HG03520 (cell line): ENCODE data around the gene IPO9.

Source experiments
- ATAC-seq: cut with Tn5 transposase; IDR thresholded peaks from one replicate; pipeline ENCODE4 v1.9.1; 2021; ENCODE audit warnings: mild to moderate bottlenecking, moderate library complexity; ENCODE audit not compliant: unreplicated experiment

Gene IPO9

DNA sequence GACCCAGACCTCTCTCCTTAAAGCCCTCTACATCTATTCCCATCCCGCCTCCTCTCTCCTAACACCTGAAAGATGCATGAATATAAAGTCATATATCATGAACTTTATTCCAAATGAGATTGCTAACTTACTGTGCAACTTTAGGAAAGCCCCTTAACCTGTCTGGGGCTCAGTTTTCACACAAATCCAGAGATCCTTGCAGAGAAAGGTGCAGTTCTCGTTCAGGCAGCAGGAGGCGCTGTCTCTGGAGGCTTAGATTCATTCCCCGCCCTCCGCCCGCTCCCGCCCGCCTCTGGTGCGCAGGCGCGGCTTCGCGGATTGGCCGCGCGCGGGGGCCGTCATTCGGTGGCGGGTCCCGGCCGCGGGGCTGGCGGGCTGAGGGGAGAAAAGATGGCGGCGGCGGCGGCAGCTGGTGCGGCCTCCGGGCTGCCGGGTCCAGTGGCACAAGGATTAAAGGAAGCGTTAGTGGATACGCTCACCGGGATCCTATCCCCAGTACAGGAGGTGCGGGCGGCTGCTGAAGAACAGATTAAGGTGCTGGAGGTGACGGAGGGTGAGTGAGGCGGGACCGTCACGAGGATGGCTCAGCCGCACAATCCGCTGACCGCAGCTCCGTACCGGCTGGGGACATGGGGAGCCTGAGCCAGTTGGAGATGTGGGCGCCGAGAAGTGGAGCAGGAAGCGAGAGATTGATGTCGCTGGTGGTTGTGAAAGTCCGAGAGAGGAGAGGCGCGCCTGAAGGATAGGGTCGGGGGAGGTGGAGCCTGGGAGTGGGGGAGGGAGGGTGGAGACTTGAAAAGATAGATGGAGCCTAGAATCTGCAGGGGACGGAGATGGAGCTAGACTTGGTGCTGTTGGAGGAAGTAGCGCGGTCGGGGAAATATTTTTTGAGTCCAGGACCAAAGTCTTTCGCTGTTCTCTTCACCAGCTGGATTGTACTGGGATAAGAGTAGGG lies at the start of gene IPO9:
TSS of gene IPO9 (plus strand) at position 338 of the 955 bp plus-strand sequence. CDS start at position 391, 53 bp downstream.
- ATAC-seq = peak; percentile 78

DNA sequence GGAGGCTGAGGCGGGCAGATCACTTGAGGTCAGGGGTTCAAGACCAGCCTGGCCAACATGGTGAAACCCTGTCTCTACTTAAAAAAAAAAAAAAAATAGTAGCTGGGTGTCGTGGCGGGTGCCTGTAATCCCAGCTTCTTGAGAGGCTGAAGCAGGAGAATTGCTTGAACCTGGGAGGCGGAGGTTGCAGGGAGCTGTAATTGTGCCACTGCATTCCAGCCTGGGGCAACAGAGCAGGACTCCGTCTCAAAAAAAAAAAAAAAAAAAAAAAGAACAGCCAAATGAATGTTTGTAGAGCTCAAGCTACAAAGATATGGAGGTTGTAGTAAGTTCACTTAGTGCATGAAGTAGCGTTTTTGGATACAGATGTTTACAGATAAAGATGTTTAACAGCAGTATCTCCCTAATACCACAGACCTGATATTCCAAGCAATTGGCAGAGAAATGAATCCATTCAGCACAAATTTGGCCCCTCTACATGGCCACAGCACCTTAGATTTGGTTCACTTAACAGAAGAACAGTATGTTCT lies 49.5 kb upstream of the IPO9 start:
- no peak for ATAC-seq

DNA sequence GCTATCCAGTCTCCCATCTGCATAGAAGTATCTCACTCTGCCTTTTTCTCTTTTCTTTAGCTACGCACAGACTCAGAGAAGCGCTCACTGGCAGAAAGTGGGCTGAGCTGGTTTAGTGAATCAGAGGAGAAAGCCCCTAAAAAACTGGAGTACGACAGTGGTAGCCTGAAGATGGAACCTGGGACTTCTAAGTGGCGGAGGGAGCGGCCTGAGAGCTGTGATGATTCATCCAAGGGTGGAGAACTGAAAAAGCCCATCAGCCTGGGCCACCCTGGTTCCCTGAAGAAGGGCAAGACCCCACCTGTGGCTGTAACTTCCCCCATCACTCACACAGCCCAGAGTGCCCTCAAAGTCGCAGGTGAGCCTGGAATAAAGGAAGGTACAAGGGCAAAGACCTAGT lies 48.0 kb upstream of the IPO9 start:
- no peak for ATAC-seq

DNA sequence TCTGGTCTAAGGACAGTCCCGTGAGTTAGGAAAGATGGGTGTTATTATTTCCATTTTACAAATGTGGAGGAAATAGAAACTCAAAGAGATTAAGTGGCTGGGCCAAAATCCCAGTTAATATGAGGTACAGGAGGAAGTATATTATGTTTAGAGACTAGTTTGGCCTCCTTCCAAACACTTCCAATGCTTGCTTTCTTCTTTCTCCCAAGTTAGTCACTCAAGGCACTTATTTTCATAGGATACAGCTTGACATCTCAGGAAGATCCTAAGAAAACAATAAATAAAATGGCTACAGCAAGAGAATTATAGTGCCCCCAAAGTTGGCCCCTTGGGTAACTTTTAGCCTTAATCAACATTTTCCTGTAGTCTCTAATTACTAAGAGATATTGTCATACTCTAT lies 47.5 kb upstream of the IPO9 start:
- no peak for ATAC-seq

DNA sequence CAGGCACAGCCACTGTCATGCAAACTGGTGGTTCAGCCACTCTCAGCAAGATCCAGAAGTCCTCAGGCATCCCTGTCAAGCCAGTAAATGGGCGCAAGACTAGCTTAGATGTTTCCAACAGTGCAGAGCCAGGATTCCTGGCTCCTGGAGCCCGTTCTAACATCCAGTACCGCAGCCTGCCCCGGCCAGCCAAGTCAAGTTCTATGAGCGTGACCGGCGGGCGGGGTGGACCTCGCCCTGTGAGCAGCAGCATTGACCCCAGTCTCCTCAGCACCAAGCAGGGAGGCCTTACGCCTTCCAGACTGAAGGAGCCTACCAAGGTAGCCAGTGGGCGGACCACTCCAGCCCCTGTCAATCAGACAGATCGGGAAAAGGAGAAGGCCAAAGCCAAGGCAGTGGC lies 46.6 kb upstream of the IPO9 start:
- no peak for ATAC-seq

- no peak for ATAC-seq
Observed at GRCh38 chr1:201783058-201783457, 45.9 kb upstream of the IPO9 start.

DNA sequence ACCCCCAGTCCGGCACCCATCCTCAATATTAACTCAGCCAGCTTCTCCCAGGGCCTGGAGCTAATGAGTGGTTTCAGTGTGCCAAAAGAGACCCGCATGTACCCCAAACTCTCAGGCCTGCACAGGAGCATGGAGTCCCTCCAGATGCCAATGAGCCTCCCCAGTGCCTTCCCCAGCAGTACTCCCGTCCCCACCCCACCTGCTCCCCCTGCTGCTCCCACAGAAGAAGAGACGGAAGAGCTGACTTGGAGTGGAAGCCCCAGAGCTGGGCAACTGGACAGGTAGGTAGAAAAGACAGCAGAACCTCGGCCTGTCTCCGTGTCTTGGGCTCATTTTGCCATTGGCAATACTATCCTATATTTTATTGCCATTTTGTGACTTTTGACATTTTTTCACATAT lies 45.4 kb upstream of the IPO9 start:
- ATAC-seq = no peak

- no peak for ATAC-seq
Observed at GRCh38 chr1:201785291-201785690, 43.7 kb upstream of the IPO9 start.

GRCh38 chr1:201786824-201787223 lies 42.1 kb upstream of the IPO9 start:
- ATAC-seq = no peak

GRCh38 chr1:201788296-201788695 lies 40.7 kb upstream of the IPO9 start:
- ATAC-seq = no peak

DNA sequence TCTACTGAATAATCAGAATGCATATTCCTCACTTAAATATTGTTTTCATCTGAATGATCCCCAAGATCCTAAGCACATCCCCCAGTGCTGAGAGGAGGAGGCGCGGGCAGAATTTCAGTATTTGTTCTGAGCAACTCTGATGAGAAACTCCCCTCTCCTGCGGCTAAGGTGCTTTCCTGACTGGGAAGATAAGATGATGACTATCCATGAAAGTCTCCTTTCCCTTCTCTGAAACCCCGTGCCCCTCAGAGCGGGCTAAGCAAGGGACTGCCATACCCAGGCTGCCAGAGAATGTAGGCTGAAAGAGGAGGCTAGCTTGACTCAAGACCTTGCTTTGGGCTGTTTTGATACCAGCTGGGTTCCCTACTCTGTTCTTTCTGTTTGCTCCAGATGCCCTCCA lies 39.7 kb upstream of the IPO9 start:
- ATAC-seq = no peak

GRCh38 chr1:201790261-201790660 lies 38.7 kb upstream of the IPO9 start:
- ATAC-seq = no peak

DNA sequence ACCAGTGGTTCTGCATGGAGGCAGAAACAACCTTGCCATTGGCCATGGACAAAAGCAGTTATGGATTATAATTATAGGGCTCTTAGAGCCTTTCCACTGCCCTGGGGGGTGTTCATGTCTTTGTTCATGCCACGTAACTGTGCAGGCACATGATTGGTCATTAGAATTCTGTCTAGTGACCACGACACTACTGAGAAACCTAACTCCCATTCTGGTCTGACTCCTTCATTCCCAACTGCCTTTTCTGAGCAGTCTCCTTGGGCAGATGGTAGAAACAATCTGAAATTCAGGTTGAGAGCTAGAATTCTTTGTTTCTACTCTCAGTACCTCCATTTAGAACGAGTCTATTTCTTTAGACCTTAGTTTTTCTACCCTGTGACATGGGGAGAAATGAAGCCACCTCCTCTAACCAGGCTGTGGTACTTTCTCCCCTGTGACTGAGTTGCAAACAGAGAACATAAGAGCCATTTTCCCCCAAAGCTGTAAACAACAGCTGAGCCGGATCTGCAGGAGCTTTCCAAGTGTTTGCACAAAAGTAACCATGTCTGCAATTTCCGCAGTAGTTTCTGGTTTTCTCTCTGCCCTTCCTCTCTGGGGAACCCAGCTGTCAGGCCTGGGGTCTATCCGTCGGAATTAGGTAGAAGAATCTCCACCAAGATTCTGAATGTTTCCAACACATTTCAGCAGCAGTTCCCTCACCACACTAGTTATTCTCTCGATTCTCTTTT lies 37.7 kb upstream of the IPO9 start:
- ATAC-seq = no peak

DNA sequence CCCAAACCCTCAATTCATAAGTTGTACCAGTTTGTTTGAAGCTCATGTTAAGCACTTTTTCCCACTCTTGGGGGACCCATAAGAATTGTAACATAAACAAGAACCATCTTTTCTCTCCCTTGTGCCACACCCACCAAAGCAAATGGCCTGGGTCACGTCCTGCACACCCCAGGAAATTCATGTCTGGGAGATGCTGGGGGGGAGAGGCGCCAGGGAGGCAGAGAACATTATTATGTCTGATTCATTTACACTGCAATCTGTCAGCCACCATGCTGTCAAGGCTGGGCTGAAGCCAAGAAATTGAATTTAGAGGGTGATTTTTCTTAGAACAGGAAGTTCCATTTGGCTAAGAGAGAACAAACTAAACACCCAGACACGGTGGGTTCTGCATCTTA lies 37.2 kb upstream of the IPO9 start:
- no peak for ATAC-seq

DNA sequence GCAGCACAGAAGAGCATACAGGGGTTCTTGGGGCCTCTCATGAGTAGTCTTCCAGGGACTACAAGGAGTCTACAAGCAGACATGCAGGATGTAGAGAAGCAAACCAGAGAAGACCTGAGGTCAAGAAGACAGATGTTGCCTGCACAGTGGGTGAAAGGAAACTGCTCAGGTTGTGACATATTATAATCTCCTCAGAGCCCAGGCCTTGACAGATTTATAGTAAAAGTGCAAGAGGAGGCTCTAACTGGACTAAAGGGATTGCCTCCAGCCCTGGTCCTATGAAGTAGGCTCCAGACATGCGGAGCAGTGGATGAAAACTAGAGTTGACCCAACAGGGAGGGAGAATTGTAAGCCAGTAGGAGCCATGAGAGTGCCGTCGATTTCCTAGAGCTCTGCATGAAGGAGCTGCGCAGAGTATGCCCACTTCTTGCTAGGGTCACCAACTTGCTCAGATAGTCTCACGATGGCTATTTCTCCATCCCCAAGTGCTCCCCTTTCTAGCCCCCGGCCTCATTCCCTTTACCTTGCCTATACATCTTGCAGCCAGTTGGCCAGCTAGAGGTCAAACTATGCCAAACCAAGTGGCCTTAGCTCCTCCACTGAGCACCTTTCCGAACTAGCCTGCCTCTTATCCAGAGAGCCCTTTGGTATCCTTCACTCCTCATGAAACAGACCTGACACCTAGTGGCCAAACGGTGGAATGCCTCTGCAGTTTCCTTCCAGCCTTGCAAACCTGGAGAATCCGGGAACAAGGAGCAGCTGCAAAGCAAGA lies 36.2 kb upstream of the IPO9 start:
- no peak for ATAC-seq

DNA sequence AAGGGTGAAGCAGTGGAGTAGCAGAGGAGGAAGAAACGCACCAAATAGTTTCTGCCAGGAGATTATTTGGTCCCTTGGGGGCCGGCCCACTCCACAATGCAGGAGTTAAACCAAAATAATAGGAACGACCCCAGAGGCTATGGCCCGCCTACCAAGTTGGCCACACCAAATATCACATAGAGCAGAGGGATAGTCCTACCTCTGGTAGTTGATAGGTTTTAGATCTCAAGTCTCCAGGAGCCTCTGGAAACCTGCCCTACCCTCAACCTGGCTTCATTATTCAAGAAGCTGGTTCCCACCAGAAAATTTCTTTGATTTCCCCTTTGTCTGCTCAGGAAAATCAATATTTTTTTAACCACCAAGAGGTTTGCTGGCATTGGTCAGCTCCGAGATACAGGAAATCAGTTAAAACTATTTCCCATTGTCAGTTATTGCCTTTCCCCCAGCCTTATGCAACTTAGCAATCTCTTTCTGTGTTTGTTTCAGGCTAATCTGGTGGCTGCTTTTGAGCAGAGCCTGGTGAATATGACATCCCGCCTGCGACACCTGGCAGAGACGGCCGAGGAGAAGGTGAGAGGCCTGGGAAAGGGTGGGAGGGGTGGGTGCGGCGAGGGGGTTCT lies 35.5 kb upstream of the IPO9 start:
- ATAC-seq = no peak

GRCh38 chr1:201795066-201795465 lies 33.9 kb upstream of the IPO9 start:
- no peak for ATAC-seq

DNA sequence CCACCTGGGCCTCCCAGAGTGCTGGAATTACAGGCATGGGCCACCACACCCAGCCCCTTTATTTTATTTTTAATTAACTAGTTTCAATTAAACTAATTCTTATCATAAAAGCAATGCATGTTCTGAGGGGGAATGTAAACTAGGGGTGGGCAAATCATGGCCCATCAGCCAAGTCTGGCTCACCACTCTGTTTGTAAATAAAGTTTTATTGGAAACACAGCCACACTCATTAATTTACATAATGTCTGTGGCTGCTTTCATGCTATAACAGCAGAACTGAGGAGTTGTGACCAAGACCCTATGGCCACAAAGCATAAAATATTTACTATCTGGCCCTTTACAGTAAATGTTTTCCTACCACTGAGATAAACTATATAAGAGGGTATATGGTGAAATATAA lies 28.7 kb upstream of the IPO9 start:
- ATAC-seq = no peak

DNA sequence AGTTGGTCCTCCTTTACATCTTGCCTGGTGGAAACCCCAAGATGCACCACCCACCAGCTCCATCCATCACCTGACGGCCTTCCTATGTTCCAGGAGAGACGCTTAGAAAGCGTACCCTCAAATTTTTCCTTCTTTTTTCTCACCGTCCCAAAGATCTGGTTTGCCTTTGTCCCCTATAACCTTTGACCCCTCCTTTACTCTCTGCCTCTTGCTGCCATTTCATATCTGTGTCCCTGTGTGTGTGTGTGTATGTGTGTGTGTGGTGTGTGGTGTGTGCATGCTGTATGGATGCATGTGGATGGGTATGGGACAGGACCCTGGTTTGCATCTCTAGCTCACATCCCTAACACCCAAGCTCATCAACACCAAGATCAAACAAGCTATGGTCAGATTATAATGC lies 22.2 kb upstream of the IPO9 start:
- no peak for ATAC-seq

- no peak for ATAC-seq
Observed at GRCh38 chr1:201807958-201808632, 20.9 kb upstream of the IPO9 start.
